Fibroblast of peridontal ligament (primary cell): ENCODE data around the gene TMEM132C.

Experiments used
- DNase-seq: peaks from one replicate; pipeline ENCODE4 v3.0.0-alpha.2; 2010; ENCODE audit errors: extremely low read depth

The TMEM132C gene

GRCh38 chr12:128415036-128415560 is 148.1 kb downstream of the TMEM132C start:
- no peak for DNase-seq

GRCh38 chr12:128418944-128419343 is 152.0 kb downstream of the TMEM132C start:
- DNase-seq, result no peak

- DNase-seq, result no peak
Observed at GRCh38 chr12:128420163-128420562, 153.2 kb downstream of the TMEM132C start.

DNA sequence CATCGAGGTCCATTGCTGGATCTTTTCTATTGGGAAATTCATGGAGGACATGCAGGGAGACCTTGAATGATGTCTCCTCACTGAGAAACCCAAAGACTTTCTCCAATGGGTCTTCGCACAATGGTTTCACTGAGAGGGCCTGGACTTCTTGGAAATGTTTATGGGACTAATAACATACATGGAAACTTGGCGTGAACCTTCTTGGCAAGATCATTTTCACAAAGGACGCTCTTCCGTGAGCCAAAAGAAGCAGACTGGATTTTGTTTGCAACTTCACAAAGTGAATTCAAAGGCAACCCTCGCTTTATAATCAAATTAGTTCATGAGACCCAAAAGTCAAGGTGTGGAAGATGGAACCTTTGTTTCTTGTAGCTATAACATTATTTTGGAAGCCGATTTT is 154.4 kb downstream of the TMEM132C start:
- no peak for DNase-seq

GRCh38 chr12:128423205-128423604 is 156.2 kb downstream of the TMEM132C start:
- DNase-seq, result no peak

DNA sequence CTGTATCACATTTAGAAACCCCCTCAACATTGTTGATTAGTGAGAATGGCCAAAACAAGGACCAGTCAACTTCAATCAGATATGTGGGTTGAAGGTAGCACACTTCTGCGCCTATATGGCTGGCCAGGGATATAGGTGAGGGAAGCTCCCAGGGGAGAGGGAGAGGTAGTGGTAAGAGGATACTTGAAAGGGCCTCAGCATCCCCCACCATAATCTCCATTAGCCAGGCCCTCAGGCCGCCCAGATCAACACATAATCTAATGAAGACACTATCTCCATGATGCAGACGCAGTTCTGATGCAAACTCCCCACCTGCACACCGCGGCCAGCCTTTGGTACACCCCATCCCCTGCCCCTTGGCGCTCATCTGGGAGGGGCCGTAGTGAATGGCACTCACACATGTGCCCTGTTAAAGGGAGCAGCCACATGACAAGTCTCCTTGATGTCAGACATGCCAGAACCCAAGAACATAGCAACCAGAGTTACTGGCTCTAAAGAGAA is 158.0 kb downstream of the TMEM132C start:
- no peak for DNase-seq

DNA sequence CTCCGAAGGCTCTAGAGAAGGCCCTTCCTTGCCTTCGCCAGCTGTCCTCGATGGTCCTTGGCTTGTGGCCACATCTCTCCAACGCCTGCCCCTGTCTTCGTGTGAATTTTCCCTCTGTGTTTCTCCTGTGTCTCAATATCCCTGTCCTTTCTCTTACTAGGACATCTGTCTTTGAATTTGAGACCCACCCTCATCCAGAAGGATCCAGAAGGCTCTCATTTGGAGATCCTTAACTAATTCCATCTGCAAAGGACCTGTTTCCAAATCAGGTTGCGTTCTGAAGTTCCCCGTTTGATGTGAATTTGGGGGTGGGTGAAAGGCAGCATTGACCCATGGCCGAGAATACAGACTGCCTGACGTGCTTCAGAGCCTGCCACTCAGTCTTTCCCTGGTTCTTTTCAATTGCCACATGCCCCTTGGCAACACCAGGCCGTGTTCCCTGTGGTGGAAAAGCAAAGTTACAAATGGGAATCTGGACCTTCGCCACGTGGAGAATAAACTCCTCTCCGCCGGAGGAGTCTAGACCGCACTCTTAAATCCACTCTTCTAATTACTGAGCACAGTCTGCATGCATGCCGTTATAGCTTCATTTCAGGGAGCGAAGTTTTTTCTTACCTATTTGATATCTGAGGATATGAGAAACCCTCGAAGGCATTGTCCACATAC is 158.8 kb downstream of the TMEM132C start:
- no peak for DNase-seq

GRCh38 chr12:128426511-128426910 is 159.5 kb downstream of the TMEM132C start:
- DNase-seq, result no peak

GRCh38 chr12:128439796-128440195 is 172.8 kb downstream of the TMEM132C start:
- no peak for DNase-seq

GRCh38 chr12:128442096-128442495 is 175.1 kb downstream of the TMEM132C start:
- no peak for DNase-seq

- DNase-seq, result no peak
Observed at GRCh38 chr12:128444598-128444997, 177.6 kb downstream of the TMEM132C start.

DNA sequence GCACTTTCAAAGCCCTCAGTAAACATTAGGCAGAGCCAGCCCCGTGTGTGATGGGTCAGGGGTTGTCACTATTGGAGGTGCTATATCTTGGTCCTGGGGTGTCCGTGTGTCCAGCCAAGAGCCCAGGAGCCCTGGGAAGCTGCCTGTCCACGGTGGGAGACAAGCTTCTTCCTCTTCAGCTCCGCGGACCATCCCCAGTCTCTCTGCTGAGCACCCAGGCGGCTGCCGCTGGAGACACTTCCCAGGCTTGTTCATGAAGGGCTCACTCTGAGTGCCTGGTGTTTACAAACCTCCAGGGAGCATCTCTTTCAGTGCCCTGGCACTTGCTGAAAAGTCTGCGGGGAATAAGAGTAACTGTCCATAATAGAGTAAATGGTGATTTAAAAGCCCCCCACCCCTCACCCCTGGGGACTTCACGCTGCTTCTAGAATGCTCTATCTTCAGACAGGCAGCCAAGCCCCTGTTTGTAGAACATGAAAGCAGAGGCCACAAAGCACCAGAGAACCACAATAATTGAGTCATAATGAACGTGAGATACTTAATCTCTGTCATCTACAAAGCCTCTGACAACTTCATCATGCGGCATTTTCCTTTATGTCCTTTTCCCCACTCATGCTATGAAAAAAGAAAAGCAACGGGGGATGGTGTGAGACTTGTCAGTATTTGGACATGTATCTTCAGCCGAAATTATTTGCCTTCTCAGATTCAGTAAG is 178.6 kb downstream of the TMEM132C start:
- DNase-seq, result no peak

DNA sequence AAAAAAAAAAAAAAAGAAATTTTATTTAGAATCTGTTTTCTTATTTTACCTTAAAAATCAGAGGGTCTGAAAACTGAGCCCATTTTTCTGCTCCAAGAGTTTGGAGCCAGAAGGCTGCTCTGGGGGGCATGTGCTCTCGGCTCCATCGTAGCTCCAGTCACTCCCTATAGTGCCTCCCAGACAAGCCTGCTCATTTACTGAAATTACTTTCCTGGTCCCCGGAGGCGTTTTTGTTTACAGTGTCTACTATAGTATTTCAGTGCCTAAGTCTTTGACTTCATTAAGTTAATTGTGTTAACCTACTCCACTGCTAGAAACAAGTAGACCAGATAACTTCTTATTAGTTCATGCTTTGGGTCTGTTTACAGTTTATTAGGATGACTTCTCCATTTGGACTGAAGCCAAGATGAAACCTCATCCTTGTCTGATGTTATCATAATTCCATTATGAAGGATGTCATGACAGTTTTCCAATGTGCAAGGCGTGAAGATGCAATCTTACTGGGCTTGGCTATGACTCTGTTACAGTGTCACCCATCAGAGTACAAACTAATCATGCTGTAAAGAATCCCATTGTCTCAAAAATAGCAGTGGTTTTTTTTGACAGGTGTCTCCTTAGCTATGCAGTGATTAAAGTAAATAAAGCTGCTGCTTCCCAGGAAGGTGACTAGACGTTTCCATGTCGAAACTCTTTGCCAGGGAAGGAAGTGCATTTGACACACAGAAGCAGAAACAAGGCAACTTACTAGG is 182.3 kb downstream of the TMEM132C start:
- DNase-seq, result no peak

- no peak for DNase-seq
Observed at GRCh38 chr12:128450810-128451209, 183.8 kb downstream of the TMEM132C start.

- no peak for DNase-seq
Observed at GRCh38 chr12:128455851-128456250, 188.9 kb downstream of the TMEM132C start.

DNA sequence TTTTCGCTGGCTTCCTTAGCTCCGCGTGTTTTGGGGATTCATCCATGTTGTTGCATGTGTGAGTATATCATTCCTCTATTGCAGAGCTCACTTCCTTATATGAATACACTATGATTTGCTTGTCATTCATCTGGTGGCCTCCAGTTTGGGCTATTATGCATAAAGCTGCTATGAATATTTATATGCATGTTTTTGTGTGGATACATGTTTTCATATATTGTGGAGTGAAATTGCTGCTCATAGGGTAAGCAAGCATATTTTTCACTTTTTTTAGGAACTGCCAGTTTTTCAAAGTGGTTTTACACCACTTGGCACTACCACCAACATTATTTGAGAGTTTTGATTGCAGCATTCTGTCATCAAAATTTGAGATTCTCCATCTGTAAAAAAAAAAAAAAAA is 190.0 kb downstream of the TMEM132C start:
- no peak for DNase-seq

- DNase-seq, result no peak
Observed at GRCh38 chr12:128458301-128458974, 191.5 kb downstream of the TMEM132C start.

GRCh38 chr12:128459067-128459466 is 192.1 kb downstream of the TMEM132C start:
- DNase-seq, result no peak

DNA sequence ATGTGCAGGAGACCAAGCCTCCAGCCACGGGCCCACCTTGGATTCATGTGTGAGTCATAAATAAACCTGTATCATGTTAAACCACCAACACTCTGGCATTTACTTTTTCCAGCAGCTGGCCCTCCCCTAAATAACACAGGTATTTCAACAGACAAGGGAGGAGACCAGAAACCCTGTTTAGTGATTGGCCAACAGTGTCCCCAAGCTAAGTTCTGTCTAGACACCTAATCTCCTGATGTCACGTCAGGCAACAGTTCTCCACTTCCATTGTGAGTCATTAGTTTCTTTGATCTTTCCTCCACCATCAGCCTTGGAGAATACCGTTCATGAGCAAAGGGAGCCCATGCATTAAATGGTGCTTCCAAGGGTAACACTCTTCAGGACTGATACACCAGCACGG is 196.9 kb downstream of the TMEM132C start:
- DNase-seq, result no peak

DNA sequence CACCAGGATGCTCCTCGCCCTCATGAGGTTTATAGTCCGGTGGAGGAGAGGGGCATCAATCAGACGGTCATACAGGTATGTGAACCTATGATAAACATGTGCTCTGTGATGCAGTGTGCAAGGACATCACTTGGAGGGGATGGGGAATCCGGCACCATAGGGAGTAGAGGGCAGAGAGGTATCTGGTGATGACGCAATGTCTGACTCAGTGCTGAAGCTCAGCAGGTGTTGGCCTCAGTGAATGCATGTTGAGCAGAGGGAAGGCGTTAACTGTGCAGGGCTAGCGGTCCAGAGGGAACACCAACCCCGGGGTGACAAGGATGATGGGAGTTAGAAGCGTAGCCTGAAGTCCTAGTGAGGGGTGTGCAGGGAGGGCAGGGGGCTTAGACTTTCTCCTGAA is 200.9 kb downstream of the TMEM132C start:
- DNase-seq, result no peak

DNA sequence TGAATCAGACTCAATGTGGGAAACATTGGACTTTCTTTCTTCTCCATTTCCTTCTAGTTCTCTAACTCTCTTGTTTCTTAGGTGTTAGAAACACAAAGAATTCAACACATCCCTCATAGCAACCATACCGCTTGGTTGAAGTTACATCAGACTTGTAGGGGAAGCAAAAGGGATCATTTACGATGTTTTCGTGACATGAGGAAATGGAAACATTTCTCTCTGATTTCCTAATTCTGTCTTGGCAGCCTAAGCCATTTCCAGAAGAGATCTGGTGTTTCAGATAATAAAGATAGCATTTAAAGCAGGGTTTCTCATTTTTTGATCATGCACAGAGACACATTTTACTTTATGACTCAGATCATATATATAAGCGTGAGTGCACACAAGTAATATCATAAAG is 202.0 kb downstream of the TMEM132C start:
- no peak for DNase-seq

DNA sequence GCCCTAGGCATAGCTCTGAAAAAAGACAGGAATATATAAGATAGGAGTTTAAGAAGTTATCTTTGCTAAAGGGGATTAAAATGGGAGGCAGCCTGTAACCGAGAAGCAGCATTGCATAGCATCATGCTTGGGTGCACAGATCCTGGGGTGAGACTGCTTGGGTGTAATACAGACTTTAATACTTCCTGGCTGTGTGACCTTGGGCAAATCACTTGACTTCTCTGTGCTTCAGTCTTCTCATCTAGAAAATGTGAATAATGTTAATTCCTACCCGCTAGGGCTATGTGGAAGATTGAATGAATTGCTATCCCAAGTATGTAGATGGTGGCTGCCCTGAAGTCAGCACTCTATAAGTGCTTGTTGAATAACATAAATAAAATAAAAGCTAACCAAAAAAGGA is 204.5 kb downstream of the TMEM132C start:
- no peak for DNase-seq
